ENCODE measurements around the gene CACNG6. TPM values are rescaled to one million over a fixed set of nuclear protein-coding genes. Genes with fewer than 3 reads are reported as not detected.

The CACNG6 gene
- total and polyA plus RNA-seq, 7 experiments from 2014 or later, result 0.42 to 1.9 TPM; not detected in 5

GRCh38 chr19:54021363-54021762, 29.9 kb downstream of the CACNG6 start:
- DNase-seq (no peak), ATAC-seq (no peak)
- H3K27me3 Mint-ChIP-seq, result peaks cover 5 to 44% (median 38%) of the 10 kb centered on the region in 5 donors
- no peak overlapping the region for H3K4me3 Mint-ChIP-seq
- Histone ChIP-seq H3K27me3 (ENCODE audit: control insufficient read depth in 2 of 2, insufficient read depth in 2 of 2, low read length in 2 of 2) (peaks cover 0 to 3% of the 10 kb centered on the region in 2 donors), H3K36me3 (ENCODE audit: control insufficient read depth in 2 of 3, insufficient read depth in 3 of 3, low read length in 3 of 3) (no peaks in the 10 kb centered on the region), H3K27ac (ENCODE audit: low read depth, low read length) (no peak overlapping the region), H3K4me1 (ENCODE audit: control insufficient read depth in 2 of 2, insufficient read depth in 2 of 2, low read length in 2 of 2) (no peaks in the 10 kb centered on the region), H3K9me3 (ENCODE audit: control insufficient read depth in 2 of 3, low read length in 3 of 3) (no peaks in the 10 kb centered on the region), H3K4me3 (ENCODE audit: low read length) (no peak overlapping the region)
- H3K4me1 Mint-ChIP-seq, result peaks cover 0 to 11% (median 0%) of the 10 kb centered on the region in 7 donors
- ChIA-PET CTCF (interaction anchor here (0.7 kb wide), 1 partner anchor 10 kb away, joined by 3 read pairs; no protein-coding TSS in a partner anchor), POLR2A (no interaction called here)
- peaks cover 0 to 2% (median 0%) of the 10 kb centered on the region in 11 donors for H3K9me3 Mint-ChIP-seq
- peaks cover 0 to 4% (median 0%) of the 10 kb centered on the region in 5 donors for H3K36me3 Mint-ChIP-seq
- intact Hi-C loops (cut with micrococcal nuclease), result loop anchor here (5.0 kb wide), 3 partner anchors 114 to 824 kb away; partner anchors contain the start of gene CACNG7 (in 1 of the 2)
- H3K27ac Mint-ChIP-seq, result no peak overlapping the region

GRCh38 chr19:54021932-54022331, 30.5 kb downstream of the CACNG6 start:
- Histone ChIP-seq H3K36me3 (ENCODE audit: control insufficient read depth in 2 of 3, insufficient read depth in 3 of 3, low read length in 3 of 3) (no peaks in the 10 kb centered on the region), H3K4me1 (ENCODE audit: control insufficient read depth in 2 of 2, insufficient read depth in 2 of 2, low read length in 2 of 2) (no peaks in the 10 kb centered on the region), H3K27me3 (ENCODE audit: control insufficient read depth in 2 of 2, insufficient read depth in 2 of 2, low read length in 2 of 2) (peaks cover 0 to 3% of the 10 kb centered on the region in 2 donors), H3K9me3 (ENCODE audit: control insufficient read depth in 2 of 3, low read length in 3 of 3) (no peaks in the 10 kb centered on the region), H3K4me3 (ENCODE audit: low read length) (no peak overlapping the region), H3K27ac (ENCODE audit: low read depth, low read length) (no peak overlapping the region)
- no peak for ATAC-seq
- peaks cover 0 to 2% (median 0%) of the 10 kb centered on the region in 11 donors for H3K9me3 Mint-ChIP-seq
- no peak for DNase-seq
- H3K4me1 Mint-ChIP-seq, result peaks cover 0 to 11% (median 0%) of the 10 kb centered on the region in 7 donors
- H3K27me3 Mint-ChIP-seq, result peaks cover 3 to 42% (median 35%) of the 10 kb centered on the region in 5 donors
- intact Hi-C loops (cut with micrococcal nuclease), result loop anchor here (5.0 kb wide), 3 partner anchors 115 to 825 kb away; partner anchors contain the start of gene CACNG7 (in 1 of the 2)
- ChIA-PET CTCF (interaction anchor here (0.7 to 2.4 kb wide), 2 partner anchors 10 to 181 kb away, joined by 3 to 9 read pairs; no protein-coding TSS in a partner anchor), POLR2A (no interaction called here)
- H3K27ac Mint-ChIP-seq, result no peak overlapping the region
- H3K4me3 Mint-ChIP-seq, result no peak overlapping the region
- H3K36me3 Mint-ChIP-seq, result peaks cover 0 to 4% (median 0%) of the 10 kb centered on the region in 5 donors

- Mint-ChIP-seq H3K27ac (no peak overlapping the region), H3K36me3 (peaks cover 0 to 4% (median 0%) of the 10 kb centered on the region in 5 donors), H3K9me3 (peaks cover 0 to 2% (median 0%) of the 10 kb centered on the region in 11 donors), H3K27me3 (peaks cover 3 to 37% (median 29%) of the 10 kb centered on the region in 5 donors), H3K4me1 (peaks cover 0 to 8% (median 0%) of the 10 kb centered on the region in 7 donors), H3K4me3 (no peak overlapping the region)
- POLR2A ChIA-PET, result no interaction called here
- DNase-seq (no peak), ATAC-seq (no peak)
- Histone ChIP-seq H3K27me3 (ENCODE audit: control insufficient read depth in 2 of 2, insufficient read depth in 2 of 2, low read length in 2 of 2) (peaks cover 0 to 3% of the 10 kb centered on the region in 2 donors), H3K4me1 (ENCODE audit: control insufficient read depth in 2 of 2, insufficient read depth in 2 of 2, low read length in 2 of 2) (no peaks in the 10 kb centered on the region), H3K9me3 (ENCODE audit: control insufficient read depth in 2 of 3, low read length in 3 of 3) (no peaks in the 10 kb centered on the region), H3K36me3 (ENCODE audit: control insufficient read depth in 2 of 3, insufficient read depth in 3 of 3, low read length in 3 of 3) (no peaks in the 10 kb centered on the region), H3K27ac (ENCODE audit: low read depth, low read length) (no peak overlapping the region), H3K4me3 (ENCODE audit: low read length) (no peak overlapping the region)
- intact Hi-C loops (cut with micrococcal nuclease), result loop anchor here (5.0 kb wide), 3 partner anchors 116 to 826 kb away; partner anchors contain the start of gene CACNG7 (in 1 of the 2)
- CTCF ChIA-PET, result interaction anchor here (0.5 to 2.7 kb wide), 8 partner anchors 12 to 230 kb away, joined by 3 to 15 read pairs (median 8); no protein-coding TSS in a partner anchor
Observed at GRCh38 chr19:54023191-54023590, 31.8 kb downstream of the CACNG6 start.

- peaks cover 5 to 44% (median 35%) of the 10 kb centered on the region in 5 donors for H3K27me3 Mint-ChIP-seq
- H3K4me1 Mint-ChIP-seq, result peaks cover 0 to 8% (median 0%) of the 10 kb centered on the region in 7 donors
Observed at GRCh38 chr19:54024660-54025059, 33.2 kb downstream of the CACNG6 start.

GRCh38 chr19:54026656-54027055, 35.2 kb downstream of the CACNG6 start:
- H3K4me3 Mint-ChIP-seq, result no peak overlapping the region
- H3K4me1 ChIP-seq (ENCODE audit: control insufficient read depth in 2 of 2, insufficient read depth in 2 of 2, low read length in 2 of 2), result no peaks in the 10 kb centered on the region
- H3K27ac ChIP-seq (ENCODE audit: low read depth, low read length), result no peak overlapping the region
- no peaks in the 10 kb centered on the region for H3K9me3 ChIP-seq (ENCODE audit: control insufficient read depth in 2 of 3, low read length in 3 of 3)
- intact Hi-C loops (cut with micrococcal nuclease), result no loop called here
- H3K4me1 Mint-ChIP-seq, result peaks cover 0 to 8% (median 3%) of the 10 kb centered on the region in 7 donors
- H3K36me3 ChIP-seq (ENCODE audit: control insufficient read depth in 2 of 3, insufficient read depth in 3 of 3, low read length in 3 of 3), result no peaks in the 10 kb centered on the region
- peaks cover 0 to 3% of the 10 kb centered on the region in 2 donors for H3K27me3 ChIP-seq (ENCODE audit: control insufficient read depth in 2 of 2, insufficient read depth in 2 of 2, low read length in 2 of 2)
- ATAC-seq (no peak), DNase-seq (no peak)
- H3K27me3 Mint-ChIP-seq, result peaks cover 6 to 49% (median 42%) of the 10 kb centered on the region in 5 donors
- POLR2A ChIA-PET, result no interaction called here
- H3K36me3 Mint-ChIP-seq, result no peaks in the 10 kb centered on the region
- CTCF ChIA-PET, result interaction anchor here (1.8 kb wide), 1 partner anchor 184 kb away, joined by 4 read pairs; no protein-coding TSS in a partner anchor
- no peak overlapping the region for H3K4me3 ChIP-seq (ENCODE audit: low read length)
- no peaks in the 10 kb centered on the region for H3K9me3 Mint-ChIP-seq
- H3K27ac Mint-ChIP-seq, result no peak overlapping the region

More at GRCh38 chr19:54024660-54025059, 33.2 kb downstream of the CACNG6 start:
- Mint-ChIP-seq H3K9me3 (peaks cover 0 to 2% (median 0%) of the 10 kb centered on the region in 11 donors), H3K36me3 (peaks cover 0 to 4% (median 0%) of the 10 kb centered on the region in 5 donors), H3K27ac (no peak overlapping the region), H3K4me3 (no peak overlapping the region)
- DNase-seq, result no peak
- Histone ChIP-seq H3K27me3 (ENCODE audit: control insufficient read depth in 2 of 2, insufficient read depth in 2 of 2, low read length in 2 of 2) (peaks cover 0 to 3% of the 10 kb centered on the region in 2 donors), H3K4me3 (ENCODE audit: low read length) (no peak overlapping the region), H3K9me3 (ENCODE audit: control insufficient read depth in 2 of 3, low read length in 3 of 3) (no peaks in the 10 kb centered on the region), H3K4me1 (ENCODE audit: control insufficient read depth in 2 of 2, insufficient read depth in 2 of 2, low read length in 2 of 2) (no peaks in the 10 kb centered on the region), H3K36me3 (ENCODE audit: control insufficient read depth in 2 of 3, insufficient read depth in 3 of 3, low read length in 3 of 3) (no peaks in the 10 kb centered on the region), H3K27ac (ENCODE audit: low read depth, low read length) (no peak overlapping the region)
- ATAC-seq, result no peak
- POLR2A ChIA-PET, result interaction anchor here (0.7 kb wide), 1 partner anchor 173 kb away, joined by 4 read pairs; no protein-coding TSS in a partner anchor
- intact Hi-C loops (cut with micrococcal nuclease), result loop anchor here (1.0 to 5.0 kb wide), 6 partner anchors 117 to 827 kb away; partner anchors contain the start of gene CACNG7 (in 1 of the 2)
- CTCF ChIA-PET, result interaction anchor here (0.7 to 2.7 kb wide), 7 partner anchors 14 to 829 kb away, joined by 3 to 15 read pairs (median 4); no protein-coding TSS in a partner anchor

- H3K4me3 Mint-ChIP-seq, result no peak overlapping the region
- H3K27ac Mint-ChIP-seq, result no peak overlapping the region
- DNase-seq, result no peak
- H3K27me3 Mint-ChIP-seq, result peaks cover 6 to 45% (median 30%) of the 10 kb centered on the region in 5 donors
- Histone ChIP-seq H3K4me1 (ENCODE audit: control insufficient read depth in 2 of 2, insufficient read depth in 2 of 2, low read length in 2 of 2) (no peaks in the 10 kb centered on the region), H3K27ac (ENCODE audit: low read depth, low read length) (no peak overlapping the region), H3K27me3 (ENCODE audit: control insufficient read depth in 2 of 2, insufficient read depth in 2 of 2, low read length in 2 of 2) (no peaks in the 10 kb centered on the region), H3K36me3 (ENCODE audit: control insufficient read depth in 2 of 3, insufficient read depth in 3 of 3, low read length in 3 of 3) (no peaks in the 10 kb centered on the region), H3K4me3 (ENCODE audit: low read length) (no peak overlapping the region), H3K9me3 (ENCODE audit: control insufficient read depth in 2 of 3, low read length in 3 of 3) (no peaks in the 10 kb centered on the region)
- H3K9me3 Mint-ChIP-seq, result no peaks in the 10 kb centered on the region
- no peaks in the 10 kb centered on the region for H3K36me3 Mint-ChIP-seq
- ATAC-seq, result no peak
- ChIA-PET CTCF (interaction anchor here (0.5 to 1.0 kb wide), 4 partner anchors 10 to 601 kb away, joined by 3 to 4 read pairs (median 3); no protein-coding TSS in a partner anchor), POLR2A (no interaction called here)
- intact Hi-C loops (cut with micrococcal nuclease), result no loop called here
- H3K4me1 Mint-ChIP-seq, result peaks cover 0 to 8% (median 0%) of the 10 kb centered on the region in 7 donors
Observed at GRCh38 chr19:54029301-54029700, 37.9 kb downstream of the CACNG6 start.
